CD14-positive monocyte (primary cell): ENCODE results near the gene POLR2L. TPM values are rescaled to one million over a fixed set of nuclear protein-coding genes. Genes with fewer than 3 reads are reported as not detected.

Experiments used
- DNase-seq, 3 donors: peaks; one replicate each; pipeline ENCODE4 v3.0.0-alpha.2; 2011 to 2022
- H2AFZ ChIP-seq: 2 replicates; pipeline ENCODE4 v1.6.0; 2012; ENCODE audit warnings: mild to moderate bottlenecking, low read depth, low read length, inconsistent platforms; ENCODE audit not compliant: insufficient read depth, poor library complexity, severe bottlenecking
- H3K27ac ChIP-seq, 2 donors: 1 replicate in 1 of 2; 2 replicates in 1 of 2; pipeline ENCODE4 v1.5.1; 2012 to 2013; ENCODE audit warnings: low read length in 2 of 2, control low read depth in 1 of 2, inconsistent platforms in 1 of 2, low read depth in 1 of 2, mild to moderate bottlenecking in 1 of 2
- H3K27me3 ChIP-seq, 2 donors: one replicate each; pipeline versions ENCODE4 v1.6.0 to v1.6.1; 2011 to 2013; ENCODE audit warnings: low read length in 2 of 2; ENCODE audit not compliant: control insufficient read depth in 2 of 2, insufficient read depth in 2 of 2
- H3K36me3 ChIP-seq, 2 donors: replicated peaks in 1 of 2; 1 replicate in 1 of 2; 2 replicates in 1 of 2; pipeline versions ENCODE4 v1.5.1 to v1.6.1; 2012 to 2013; ENCODE audit warnings: low read length in 2 of 2, control low read depth in 1 of 2, inconsistent platforms in 1 of 2, mild to moderate bottlenecking in 1 of 2; ENCODE audit not compliant: insufficient read depth in 2 of 2, control insufficient read depth in 1 of 2
- H3K4me1 ChIP-seq, 2 donors: 1 replicate in 1 of 2; 2 replicates in 1 of 2; pipeline versions ENCODE4 v1.5.1 to v1.6.1; 2012 to 2013; ENCODE audit warnings: low read length in 2 of 2, control low read depth in 1 of 2, inconsistent platforms in 1 of 2, mild to moderate bottlenecking in 1 of 2, moderate library complexity in 1 of 2; ENCODE audit not compliant: insufficient read depth in 2 of 2, control insufficient read depth in 1 of 2
- H3K4me2 ChIP-seq: replicated peaks from 2 replicates; pipeline ENCODE3; 2012; ENCODE audit warnings: low read length, moderate library complexity, mild to moderate bottlenecking; ENCODE audit not compliant: poor library complexity, severe bottlenecking; ENCODE audit errors: extremely low read depth
- H3K4me3 ChIP-seq, 3 experiments: fragments of 200-600 bp in 1 of 3; sonication (generic) in 1 of 3; replicated peaks in 1 of 3; 1 replicate in 2 of 3; 2 replicates in 1 of 3; pipeline ENCODE4 v1.5.1; 2011 to 2013; ENCODE audit warnings: low read length in 3 of 3, mild to moderate bottlenecking in 3 of 3, control low read depth in 2 of 3, low read depth in 2 of 3, inconsistent platforms in 1 of 3, moderate library complexity in 1 of 3
- H3K79me2 ChIP-seq: 2 replicates; pipeline ENCODE4 v1.6.0; 2012; ENCODE audit warnings: mild to moderate bottlenecking, control low read depth, inconsistent platforms, low read length, moderate library complexity; ENCODE audit not compliant: insufficient read depth
- H3K9ac ChIP-seq: 2 replicates; pipeline ENCODE4 v1.6.0; 2017; ENCODE audit warnings: low read length, mild to moderate bottlenecking; ENCODE audit not compliant: insufficient read depth, poor library complexity, severe bottlenecking
- H3K9me3 ChIP-seq, 2 donors: replicated peaks in 1 of 2; 1 replicate in 1 of 2; 2 replicates in 1 of 2; pipeline versions ENCODE4 v1.5.1 to v1.6.1; 2012 to 2013; ENCODE audit warnings: low read length in 2 of 2, control low read depth in 1 of 2; ENCODE audit not compliant: control insufficient read depth in 1 of 2, insufficient read depth in 1 of 2
- H4K20me1 ChIP-seq: 2 replicates; pipeline ENCODE4 v1.6.0; 2012; ENCODE audit warnings: mild to moderate bottlenecking, low read length, control low read depth, moderate library complexity; ENCODE audit not compliant: insufficient read depth
- H3K27ac Mint-ChIP-seq, 7 donors: one replicate each; pipeline ENCODE4 v1.8.0; 2020; ENCODE audit warnings: mild to moderate bottlenecking in 7 of 7, mixed read lengths in 7 of 7, moderate library complexity in 6 of 7, inconsistent platforms in 2 of 7
- H3K27me3 Mint-ChIP-seq, 3 donors: one replicate each; pipeline ENCODE4 v1.8.0; 2021 to 2022; ENCODE audit warnings: low read depth in 3 of 3, mild to moderate bottlenecking in 3 of 3, mixed read lengths in 3 of 3, moderate library complexity in 3 of 3, inconsistent platforms in 1 of 3
- H3K36me3 Mint-ChIP-seq, 2 donors: one replicate each; pipeline ENCODE4 v1.8.0; 2020; ENCODE audit warnings: mixed read lengths in 2 of 2, inconsistent platforms in 1 of 2, mild to moderate bottlenecking in 1 of 2
- H3K4me1 Mint-ChIP-seq: one replicate; pipeline ENCODE4 v1.8.0; 2020; ENCODE audit warnings: mild to moderate bottlenecking, mixed read lengths
- H3K4me3 Mint-ChIP-seq, 2 donors: one replicate each; pipeline ENCODE4 v1.8.0; 2020; ENCODE audit warnings: mild to moderate bottlenecking in 2 of 2, mixed read lengths in 2 of 2, moderate library complexity in 1 of 2
- H3K9me3 Mint-ChIP-seq, 7 donors: one replicate each; pipeline ENCODE4 v1.8.0; 2020 to 2022; ENCODE audit warnings: mixed read lengths in 7 of 7, mild to moderate bottlenecking in 6 of 7, moderate library complexity in 6 of 7, inconsistent platforms in 2 of 7
- CTCF ChIP-seq: fragments of 200-600 bp; IDR thresholded peaks from one replicate; pipeline ENCODE4 v1.8.0; 2022; ENCODE audit warnings: antibody characterized with exemption, mild to moderate bottlenecking
- WGBS: methylation state at CpG from one replicate; pipeline ENCODE4 v1.1.5; 2013; ENCODE audit warnings: missing lambda C conversion rate; ENCODE audit not compliant: insufficient coverage; 5-methylcytosine and 5-hydroxymethylcytosine counted together
- intact Hi-C, 2 donors: fragments of 100-400 bp; cut with micrococcal nuclease; formaldehyde crosslinking; loops; one replicate each; pipeline versions ENCODE4 v1.15.0 to v1.15.1; 2023
- polyA plus RNA-seq, 3 donors: library from polyadenylated mRNA; depleted of rRNA in 1 of 3; unstranded in 2 of 3; stranded (reverse) in 1 of 3; fragments of 300-500 nt in 2 of 3; fragments of >200 nt in 1 of 3; fragmentation: Illumina TruSeq in 2 of 3; gene quantifications; 1 replicate in 2 of 3; 2 replicates in 1 of 3; pipeline ENCODE4 v1.2.3, GENCODE V29; 2012 to 2021

POLR2L gene
- polyA plus RNA-seq, 3 donors, result 93.9 to 133 (median 110) TPM

- Mint-ChIP-seq H3K4me1 (peaks cover 5% of the 10 kb centered on the region), H3K4me3 (no peak overlapping the region), H3K27me3 (peaks cover 0 to 4% (median 2%) of the 10 kb centered on the region in 3 donors), H3K36me3 (peaks cover 2 to 7% of the 10 kb centered on the region in 2 donors), H3K27ac (no peak overlapping the region), H3K9me3 (peaks cover 0 to 2% (median 0%) of the 10 kb centered on the region in 7 donors)
- no peak for DNase-seq
- Histone ChIP-seq H3K9me3 (no peaks in the 10 kb centered on the region), H2AFZ (no peak overlapping the region), H3K4me1 (no peaks in the 10 kb centered on the region), H3K79me2 (no peaks in the 10 kb centered on the region), H3K27ac (no peak overlapping the region), H3K4me3 (no peak overlapping the region), H3K4me2 (no peak overlapping the region), H3K27me3 (no peaks in the 10 kb centered on the region), H4K20me1 (peaks cover 27% of the 10 kb centered on the region), H3K36me3 (peaks cover 3 to 6% of the 10 kb centered on the region in 2 donors), H3K9ac (no peak overlapping the region)
- intact Hi-C loops, result no loop called here
- TF ChIP-seq CTCF, result no peak
- whole genome bisulfite sequencing, result 95% methylated on average over 13 of the region's 24 CpGs
Observed at GRCh38 chr11:863023-863909, 20.9 kb upstream of the POLR2L start.

- H3K9me3 ChIP-seq, result no peaks in the 10 kb centered on the region
- peaks cover 33% of the 10 kb centered on the region for H4K20me1 ChIP-seq
- intact Hi-C loops, result no loop called here
- 92% methylated on average over 10 of the region's 12 CpGs for WGBS
- H3K36me3 ChIP-seq, result peaks cover 3 to 6% of the 10 kb centered on the region in 2 donors
- peaks cover 0 to 2% (median 0%) of the 10 kb centered on the region in 7 donors for H3K9me3 Mint-ChIP-seq
- no peaks in the 10 kb centered on the region for H3K4me1 ChIP-seq
- H3K9ac ChIP-seq, result no peak overlapping the region
- H3K4me3 Mint-ChIP-seq, result no peak overlapping the region
- no peak overlapping the region for H3K27ac ChIP-seq
- peaks cover 5% of the 10 kb centered on the region for H3K4me1 Mint-ChIP-seq
- TF ChIP-seq CTCF, result no peak
- no peak overlapping the region for H2AFZ ChIP-seq
- H3K36me3 Mint-ChIP-seq, result peaks cover 2 to 7% of the 10 kb centered on the region in 2 donors
- no peaks in the 10 kb centered on the region for H3K79me2 ChIP-seq
- H3K4me3 ChIP-seq, result no peak overlapping the region
- peaks cover 0 to 5% (median 2%) of the 10 kb centered on the region in 3 donors for H3K27me3 Mint-ChIP-seq
- no peak overlapping the region for H3K27ac Mint-ChIP-seq
- no peak for DNase-seq
- no peaks in the 10 kb centered on the region for H3K27me3 ChIP-seq
- H3K4me2 ChIP-seq, result no peak overlapping the region
Observed at GRCh38 chr11:862696-863022, 20.3 kb upstream of the POLR2L start.
